HG02973 (cell line): ENCODE measurements around the gene TMEM61.

ENCODE experiments used
- ATAC-seq: cut with Tn5 transposase; IDR thresholded peaks from one replicate; pipeline ENCODE4 v1.9.1; 2021; ENCODE audit warnings: moderate library complexity; ENCODE audit not compliant: unreplicated experiment

The TMEM61 gene

DNA sequence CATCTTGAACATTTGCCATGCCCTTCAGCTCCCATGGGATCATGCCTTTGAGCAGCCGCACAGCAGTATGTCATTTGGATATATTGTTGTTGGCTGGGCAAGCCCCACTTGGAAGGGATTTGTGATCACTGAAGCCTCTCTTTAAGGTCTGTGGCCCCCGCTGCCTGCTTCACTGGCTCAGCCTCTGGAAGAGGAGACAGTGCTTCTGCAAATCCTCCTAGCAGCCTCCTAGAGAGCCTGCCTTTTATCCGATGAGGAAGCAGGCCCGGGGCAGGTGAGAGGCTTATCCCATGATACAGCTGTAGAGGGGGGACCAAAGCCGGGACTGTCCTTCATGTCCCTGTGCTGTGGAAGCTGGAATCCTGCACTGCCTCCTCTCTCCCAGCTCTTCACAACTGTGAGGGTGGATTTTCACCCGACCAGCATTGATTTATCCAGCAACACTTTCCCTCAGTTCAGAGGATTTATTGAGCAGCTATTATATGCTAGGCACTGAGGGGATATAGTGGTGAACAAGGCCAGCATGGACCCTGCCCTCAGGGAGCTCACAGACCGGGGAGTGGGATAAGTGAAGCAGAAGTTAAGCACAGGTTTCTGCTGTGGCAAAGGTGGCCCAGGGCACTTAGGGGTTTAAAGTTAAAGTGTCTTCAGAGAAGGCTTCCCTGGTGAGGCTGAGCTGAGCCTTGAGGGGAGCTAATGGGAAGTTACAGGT lies 3.9 kb downstream of the TMEM61 start:
- no peak for ATAC-seq

DNA sequence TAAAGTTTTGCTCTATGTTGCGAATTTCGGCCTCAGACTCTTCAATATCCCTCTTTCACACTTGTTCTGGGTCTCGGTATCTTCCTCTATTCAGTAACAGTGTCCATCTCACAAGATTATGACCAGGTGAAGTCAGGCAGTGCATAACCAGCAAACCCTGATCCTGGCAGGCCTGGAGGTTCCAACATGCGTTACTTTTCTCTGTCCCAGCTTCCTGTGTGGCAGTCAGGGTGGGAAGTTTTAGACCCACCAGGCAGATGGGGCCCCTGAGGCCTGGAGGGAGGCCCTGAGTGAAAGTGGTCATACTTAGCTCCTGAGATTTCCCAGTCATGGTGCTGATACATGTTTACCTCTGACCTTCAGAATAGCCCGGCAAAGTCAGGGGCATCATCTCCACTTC lies 5.1 kb downstream of the TMEM61 start:
- no peak for ATAC-seq

DNA sequence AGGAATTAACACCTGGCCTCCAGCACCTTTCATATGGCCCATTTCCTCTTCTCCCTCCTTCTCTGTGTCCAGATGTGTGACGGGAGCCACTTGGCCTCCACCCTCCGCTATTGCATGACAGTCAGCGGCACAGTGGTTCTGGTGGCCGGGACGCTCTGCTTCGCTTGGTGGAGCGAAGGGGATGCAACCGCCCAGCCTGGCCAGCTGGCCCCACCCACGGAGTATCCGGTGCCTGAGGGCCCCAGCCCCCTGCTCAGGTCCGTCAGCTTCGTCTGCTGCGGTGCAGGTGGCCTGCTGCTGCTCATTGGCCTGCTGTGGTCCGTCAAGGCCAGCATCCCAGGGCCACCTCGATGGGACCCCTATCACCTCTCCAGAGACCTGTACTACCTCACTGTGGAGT lies 5.6 kb downstream of the TMEM61 start:
- no peak for ATAC-seq

DNA sequence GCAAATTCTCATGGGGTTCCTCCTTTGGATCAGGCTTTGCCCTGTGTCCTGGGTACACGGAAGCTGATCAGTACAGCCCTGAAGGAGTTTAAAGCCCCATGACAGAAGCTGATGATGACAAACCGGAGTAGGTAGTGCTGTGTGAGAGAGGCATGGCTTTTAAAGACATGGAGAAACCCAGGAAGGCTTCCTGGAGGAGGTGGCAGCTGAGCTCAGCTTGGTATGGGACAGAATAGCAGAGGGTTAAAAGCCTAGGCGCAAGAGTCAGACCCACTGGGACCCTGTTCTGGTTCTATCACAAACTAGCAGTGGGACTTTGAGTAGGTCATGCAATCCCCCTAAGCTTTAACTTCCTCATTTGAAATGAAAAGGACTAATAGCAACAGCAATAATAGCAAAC lies 6.1 kb downstream of the TMEM61 start:
- no peak for ATAC-seq

DNA sequence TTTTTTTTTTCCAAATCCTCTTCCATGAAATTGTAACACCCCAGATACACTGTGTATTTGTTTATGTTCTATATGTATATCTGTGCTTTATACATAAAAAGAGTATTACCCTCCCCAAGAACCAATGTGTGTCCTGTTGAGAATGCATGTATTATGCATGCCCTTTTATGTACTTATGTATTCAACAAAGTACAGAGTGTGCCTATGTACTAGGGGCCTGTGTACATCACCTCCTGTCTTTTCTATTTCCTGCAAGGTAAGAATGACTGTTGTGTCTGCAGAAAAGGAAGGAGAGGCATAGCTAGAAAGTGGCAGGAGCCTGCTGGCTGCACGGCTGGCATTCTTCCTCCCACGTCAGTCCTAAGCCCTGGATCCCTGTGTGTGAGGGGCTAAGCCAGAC lies 7.0 kb downstream of the TMEM61 start:
- ATAC-seq = no peak

DNA sequence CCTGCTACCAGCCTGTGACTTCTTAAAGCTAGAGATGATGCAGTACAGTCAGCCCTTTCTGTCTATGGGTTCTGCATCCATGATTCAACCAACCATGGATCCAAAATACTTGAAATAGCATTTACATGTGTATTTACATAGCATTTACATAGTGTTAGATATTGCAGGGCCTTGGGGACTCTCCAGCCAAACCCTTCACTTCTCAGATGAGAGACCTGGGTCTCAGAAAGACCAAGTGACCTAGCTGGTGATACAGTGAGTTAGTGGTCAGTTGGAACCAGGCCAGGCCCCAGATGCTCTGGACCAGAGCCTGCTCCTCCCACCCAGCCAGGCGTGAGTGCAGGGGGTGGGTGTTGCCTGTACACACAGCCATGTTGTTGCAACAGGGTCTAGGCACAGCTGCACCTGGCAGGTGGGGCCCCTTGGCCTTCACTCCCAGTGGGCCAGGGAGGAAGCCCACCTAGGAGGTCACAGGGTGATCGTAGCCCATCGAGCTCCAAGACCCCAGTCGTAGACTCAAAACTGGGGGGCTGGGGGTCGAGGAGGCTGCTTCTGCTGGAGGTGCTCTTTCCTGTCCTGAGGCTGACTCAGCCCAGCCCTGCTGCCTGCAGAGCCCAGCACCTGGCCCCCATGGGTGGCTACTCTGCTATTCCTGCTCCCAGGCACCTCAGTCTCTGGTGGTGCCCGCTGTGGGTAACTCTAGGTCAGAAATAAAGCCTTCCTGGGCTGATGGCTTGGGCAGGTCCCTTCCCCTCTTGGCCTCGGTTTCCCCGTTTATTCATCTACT lies 7.7 kb downstream of the TMEM61 start:
- ATAC-seq = no peak

DNA sequence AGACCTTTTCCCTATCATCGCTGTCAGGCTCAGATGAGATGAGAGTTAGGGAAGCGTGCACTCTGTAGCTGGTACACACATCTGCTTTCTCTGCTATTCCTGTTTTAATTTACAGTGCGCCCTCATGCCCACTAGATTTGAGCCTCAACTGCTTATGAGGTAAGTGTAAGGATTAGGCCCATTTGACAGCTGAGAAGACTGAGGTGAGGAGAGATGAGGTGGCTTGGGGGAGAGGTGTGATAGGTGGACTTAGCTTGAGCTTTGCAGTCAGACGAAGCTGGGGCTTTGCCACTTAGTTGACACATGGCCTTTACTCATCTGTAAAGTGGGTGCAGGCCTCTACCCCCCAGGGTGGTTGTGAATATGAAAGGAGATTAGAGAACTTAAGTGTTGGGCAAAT lies 8.5 kb downstream of the TMEM61 start:
- no peak for ATAC-seq

DNA sequence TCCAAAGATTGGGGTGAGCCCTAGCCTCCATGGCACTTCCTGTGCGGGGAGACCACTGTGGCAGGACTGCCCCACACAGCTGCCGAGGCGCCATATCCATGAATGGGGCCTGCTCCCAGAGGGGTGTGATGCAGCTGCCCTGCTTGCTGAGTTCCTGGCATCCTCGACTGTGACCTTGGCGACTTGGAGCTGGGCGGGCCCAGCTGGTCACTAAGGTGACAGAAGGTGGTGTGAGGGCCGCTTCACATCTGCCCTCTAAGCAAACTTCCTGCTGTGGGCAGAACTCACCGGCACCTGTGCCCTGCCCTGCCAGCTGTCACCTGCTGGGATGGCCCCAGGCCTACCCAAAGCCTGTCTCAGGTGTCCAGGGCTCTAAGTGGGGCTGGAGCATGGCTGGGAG lies 9.0 kb downstream of the TMEM61 start:
- no peak for ATAC-seq

DNA sequence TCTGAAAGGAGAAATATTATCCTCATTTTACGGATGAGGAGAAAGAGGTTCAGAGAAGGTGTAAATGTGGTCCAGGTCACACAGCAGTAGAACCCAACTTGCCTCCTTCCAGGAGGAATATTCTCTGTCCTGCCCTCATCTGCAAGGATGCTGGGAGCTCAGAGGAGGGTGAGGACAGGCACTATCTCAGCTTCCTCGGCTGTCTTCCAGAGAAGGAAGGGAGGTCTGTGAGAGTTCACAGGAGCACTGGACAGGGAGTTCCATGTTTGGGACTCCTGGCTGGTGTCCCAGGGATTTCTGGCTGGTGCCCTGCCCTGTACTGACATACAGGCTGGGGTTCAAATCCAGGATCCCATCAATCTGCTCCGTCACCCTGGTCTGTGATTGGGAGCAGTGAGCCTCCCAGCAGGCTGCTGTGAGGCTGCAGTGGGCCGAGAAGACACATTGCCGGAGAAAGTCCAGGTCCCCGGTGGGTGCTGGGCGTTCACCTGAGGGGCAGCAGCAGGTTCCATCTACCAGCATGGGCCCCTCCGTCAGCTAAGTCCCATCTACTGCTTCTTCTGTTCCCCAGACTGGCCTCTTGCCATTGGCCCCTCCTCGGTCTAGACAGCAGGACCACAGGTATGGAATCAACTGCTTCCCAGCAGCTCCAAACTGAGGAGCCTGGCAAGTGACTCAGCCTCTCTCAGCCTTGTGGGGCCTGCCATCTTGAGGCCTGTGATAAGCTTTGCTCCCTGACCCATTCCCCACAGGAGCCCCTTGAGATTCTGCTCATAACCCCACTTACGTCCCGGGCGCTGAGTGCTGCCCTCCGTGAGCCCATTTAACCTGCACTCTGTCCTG lies 9.8 kb downstream of the TMEM61 start:
- ATAC-seq = no peak

DNA sequence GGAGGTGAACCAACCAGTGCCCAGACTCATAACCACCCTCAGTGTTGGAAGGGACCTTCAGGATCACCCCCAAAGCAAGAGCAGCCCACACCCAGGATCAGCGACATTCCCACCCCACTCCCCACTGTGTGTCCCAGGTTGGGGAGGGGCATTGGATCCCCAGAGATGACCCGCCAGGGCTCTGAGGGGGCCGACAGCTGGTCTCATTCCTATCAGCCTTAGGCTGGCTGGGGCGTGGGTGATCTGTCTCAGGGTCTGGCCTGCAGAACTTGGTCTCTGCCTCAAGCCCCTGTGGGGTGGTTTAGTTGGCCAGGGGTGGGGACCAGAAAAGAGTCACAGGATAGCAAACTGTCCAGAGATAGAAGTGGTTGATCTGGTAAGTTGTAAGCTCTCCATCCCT lies 10.5 kb downstream of the TMEM61 start:
- no peak for ATAC-seq

DNA sequence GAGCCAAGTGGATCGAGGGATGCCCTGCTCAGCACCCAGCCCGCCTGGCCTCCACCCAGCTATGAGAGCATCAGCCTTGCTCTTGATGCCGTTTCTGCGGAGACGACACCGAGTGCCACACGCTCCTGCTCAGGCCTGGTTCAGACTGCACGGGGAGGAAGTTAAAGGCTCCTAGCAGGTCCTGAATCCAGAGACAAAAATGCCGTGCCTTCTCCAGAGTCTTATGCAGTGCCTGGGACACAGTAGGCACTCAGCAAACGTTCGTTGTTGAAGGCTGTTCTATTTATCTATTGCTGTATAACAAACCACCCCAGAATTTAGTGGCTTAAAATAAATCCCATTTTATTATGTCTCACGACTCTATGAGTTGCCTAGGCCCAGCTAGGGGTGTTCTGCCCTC lies 11.5 kb downstream of the TMEM61 start:
- no peak for ATAC-seq

DNA sequence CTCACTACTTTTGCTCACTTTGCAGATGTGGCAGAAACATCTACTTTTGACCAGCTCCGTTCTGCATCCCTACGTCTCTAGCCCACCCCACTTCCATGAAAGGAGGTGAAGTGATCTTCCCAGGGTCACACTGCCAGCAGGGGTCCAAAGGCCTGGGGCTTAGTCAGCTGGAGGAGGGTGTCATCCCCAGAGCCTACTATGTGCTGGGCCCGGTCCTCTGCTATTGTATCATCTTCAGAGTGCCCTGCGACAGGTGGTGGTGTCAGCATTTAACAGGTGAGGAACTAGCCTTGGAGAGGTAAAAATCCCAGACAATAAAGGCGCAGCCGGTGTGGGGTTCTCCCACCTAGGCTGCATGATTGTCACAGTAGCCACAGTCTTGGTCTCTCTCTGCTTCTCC lies 12.7 kb downstream of the TMEM61 start:
- ATAC-seq = no peak

DNA sequence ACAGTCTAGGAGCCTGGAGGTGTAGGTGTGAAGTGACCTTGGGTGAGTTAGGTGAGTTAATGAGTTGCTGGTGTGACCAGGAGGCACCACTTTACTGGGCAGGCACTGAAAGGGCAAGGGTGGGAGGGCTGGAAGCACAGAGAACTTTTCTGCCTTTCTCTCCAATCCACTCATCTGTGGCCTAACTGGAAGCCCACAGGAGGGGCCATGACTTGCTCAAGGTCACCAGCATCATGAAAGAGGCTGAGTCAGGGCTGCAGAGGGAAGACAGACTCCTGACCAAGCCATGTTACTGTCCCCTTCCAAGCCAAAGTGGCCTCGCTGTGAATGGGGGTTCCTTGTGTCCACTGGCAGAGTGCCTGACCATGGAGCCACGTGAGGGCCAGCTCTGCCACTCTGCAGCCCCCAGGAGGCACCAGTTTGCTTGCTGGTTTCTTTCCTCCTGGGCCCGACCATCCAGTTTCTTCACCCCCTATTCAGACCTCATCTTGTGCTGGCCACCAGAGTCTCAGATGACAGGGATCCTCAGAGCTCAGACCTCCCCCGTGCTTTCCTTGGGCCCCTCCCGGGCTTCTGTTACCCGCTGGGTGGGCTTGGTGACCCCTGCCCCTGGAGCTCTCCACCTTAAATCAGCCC lies 14.0 kb downstream of the TMEM61 start:
- no peak for ATAC-seq

DNA sequence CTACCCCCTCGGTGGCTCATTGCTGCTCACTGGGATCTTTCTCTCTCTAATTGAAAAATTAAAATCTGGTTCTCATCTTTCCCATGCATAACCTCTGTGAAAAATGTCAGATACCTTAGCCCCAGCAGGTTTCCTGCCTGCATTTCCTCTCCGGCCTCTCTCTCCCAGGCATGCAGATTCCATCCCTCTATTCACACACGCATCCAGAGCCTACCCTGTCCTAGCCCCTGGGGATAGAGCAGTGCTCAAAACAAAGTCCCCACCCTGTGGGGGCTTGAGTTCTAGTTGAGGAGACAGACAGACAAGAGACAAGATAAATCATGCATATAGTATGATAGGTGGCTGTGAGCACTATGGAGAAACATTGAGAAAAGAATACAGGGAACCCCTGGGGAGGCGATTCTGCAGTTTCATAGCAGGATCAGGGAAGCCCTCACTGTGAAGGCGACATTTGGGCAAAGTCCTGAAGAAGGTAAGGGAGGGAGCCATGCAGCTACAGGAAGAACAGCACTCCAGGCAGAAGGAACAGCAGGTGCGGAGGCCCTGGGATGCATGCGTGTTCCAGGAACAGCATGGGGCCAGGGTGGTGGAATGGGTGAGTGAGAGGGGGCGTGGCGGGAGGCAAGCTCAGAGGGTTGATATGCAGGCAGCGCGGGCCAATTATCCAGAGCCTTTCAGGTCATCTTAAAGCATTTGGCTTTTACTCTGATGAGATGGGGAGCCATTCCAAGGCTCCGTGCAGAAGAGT lies 14.8 kb downstream of the TMEM61 start:
- no peak for ATAC-seq

DNA sequence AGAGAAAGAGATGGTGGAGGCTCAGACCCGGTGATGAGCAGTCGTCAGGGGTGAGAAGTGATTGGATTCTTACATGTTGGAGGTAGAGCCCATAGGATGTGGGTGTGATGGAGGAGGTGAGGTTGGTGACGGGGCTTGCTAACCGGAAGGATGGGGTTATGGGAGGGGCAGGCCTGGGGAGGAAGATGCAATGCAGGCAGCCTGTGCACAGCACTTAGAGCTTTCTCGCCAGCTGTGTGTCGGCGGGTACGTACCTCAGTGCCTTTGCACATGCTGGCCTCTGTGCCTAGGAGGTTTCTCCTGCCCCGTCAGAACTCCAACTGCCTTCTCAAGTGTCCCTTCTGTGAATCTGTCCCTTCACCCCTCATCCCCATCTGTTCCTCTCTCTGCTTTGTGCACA lies 15.4 kb downstream of the TMEM61 start:
- ATAC-seq = no peak

DNA sequence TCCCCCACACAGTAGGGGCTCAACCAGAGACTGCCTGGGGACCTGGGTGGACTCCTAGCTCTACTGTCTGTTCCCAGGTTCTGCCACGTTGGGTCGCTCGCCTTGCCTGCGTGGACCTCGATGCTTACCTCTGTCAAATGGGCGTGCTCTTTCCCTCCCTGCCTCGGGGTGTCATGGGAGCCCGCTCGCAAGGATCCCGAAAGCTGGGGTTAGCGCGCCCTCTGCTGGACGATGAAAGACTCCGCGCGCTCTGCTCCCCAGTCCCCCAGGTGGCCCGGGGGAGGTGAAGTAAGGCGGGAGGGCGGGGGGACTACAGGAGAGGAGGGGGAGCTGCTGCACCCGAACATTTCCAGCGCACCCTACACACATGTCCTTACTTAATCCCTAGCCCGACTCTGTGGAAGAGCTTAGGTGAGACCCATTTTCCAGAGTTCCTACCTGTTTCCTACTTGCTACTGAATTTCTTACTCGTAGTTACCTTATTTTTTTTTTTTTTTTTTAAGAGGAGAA lies 16.0 kb downstream of the TMEM61 start:
- peak; percentile 64 for ATAC-seq

DNA sequence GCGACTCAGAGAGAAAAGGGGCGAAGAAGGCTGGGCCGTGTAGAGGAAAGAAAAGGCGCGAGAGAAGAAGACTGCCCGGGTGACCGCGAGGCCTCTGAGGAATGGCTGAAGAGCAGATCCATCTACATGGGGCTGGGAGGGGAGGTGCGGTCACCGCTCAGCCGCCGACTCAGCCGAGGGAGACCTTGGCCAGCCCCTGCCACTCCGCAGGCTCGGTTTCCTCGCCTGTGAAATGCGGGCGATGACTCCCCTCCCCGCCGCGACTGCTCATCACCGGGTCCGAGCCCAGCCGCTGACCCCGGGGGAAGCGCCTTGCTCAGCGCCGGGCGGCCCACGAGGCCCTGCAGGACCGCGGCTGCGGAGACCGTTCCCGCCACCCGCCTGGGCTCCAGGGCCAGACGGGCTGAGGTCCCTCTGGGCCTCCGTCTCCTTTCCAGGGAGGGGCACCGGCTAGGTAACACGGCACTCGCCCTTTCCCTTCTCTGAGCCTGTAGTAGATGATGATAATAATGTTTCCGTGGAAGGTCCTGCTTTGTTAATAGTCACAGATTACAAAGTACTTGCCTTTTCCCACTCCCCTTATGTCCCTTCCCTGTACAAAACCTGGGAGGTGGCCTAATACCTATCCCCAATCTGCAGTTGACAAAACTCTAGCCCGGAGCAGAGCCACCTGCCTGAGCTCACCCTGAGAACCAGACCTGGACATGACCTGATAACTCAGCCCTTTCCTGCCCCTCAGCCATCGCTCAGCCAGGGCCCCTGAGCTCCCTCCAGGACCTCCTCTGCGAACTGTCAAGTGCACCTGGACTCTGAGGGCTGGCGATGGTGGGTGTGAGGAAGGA lies 16.7 kb downstream of the TMEM61 start:
- ATAC-seq = no peak

DNA sequence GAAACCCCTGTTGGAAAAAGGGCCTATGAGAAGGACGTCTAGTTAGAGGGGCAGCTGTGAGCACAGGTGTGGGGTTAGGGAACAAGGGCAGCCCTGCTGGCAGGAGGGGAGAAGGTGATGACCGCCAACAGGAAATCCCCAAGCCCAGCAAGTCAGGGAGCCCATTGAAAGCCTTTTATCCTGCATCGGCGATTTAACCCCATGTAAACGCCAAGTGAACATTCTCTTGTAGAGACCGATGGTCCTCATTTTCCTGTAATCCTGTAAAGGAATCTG lies 17.2 kb downstream of the TMEM61 start:
- ATAC-seq = no peak

DNA sequence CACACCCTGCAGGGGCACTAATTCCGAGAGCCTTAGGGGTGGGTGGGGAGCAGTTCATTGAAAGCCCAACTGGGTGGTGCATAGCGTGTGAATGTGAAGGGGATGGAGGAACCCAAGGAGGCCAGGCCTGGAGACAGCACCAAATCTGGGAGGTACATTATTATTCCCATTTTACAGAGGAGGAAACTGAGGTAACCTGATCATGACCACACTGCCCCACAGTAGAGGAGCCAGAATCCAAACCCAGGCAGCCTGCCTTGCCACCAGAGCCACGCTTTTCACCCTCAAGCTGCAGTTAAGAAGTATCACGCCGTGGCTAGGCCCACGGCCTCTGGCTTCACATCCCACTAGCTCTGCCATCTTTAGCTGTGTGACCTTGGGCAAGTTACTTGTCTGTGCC lies 17.7 kb downstream of the TMEM61 start:
- ATAC-seq = no peak

DNA sequence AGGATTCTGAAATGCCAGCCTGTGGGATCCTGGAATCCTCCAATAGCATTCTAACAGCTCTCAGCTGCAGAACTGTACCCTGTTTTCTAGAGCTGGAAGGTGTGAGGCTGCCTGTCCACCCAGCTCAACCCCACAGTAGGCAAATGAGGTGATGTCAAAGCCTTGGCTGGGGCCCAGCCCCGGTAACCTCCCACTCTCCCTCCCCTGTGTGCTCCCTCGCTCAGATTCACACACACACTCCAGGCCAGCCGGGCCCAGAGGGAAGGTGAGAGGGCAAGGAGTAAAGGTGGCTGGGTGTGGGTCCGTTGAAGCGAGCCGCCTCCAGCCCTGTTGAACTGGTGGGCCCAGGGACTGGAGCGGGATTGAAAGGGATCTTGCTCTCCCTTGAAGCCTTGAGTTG lies 18.2 kb downstream of the TMEM61 start, which contains the start of gene BSND:
BSND (plus strand) TSS at position 257 of the 400 bp plus-strand sequence. CDS start 254 bp downstream, outside the sequence.
- no peak for ATAC-seq
